Activated B cell treated with CpG ODN at 0.5 μM for 24 hours (primary cell): ENCODE measurements around the gene TMEM116. TPM values are rescaled to one million over a fixed set of nuclear protein-coding genes. Genes with fewer than 3 reads are reported as not detected.

Source experiments
- ATAC-seq: fragments of 200-7000 bp; cut with Tn5 transposase; one replicate; pipeline ENCODE4 v1.10.0; 2021; ENCODE audit warnings: low read depth, mild to moderate bottlenecking, moderate library complexity
- CTCF ChIA-PET: fragments of 350-600 bp; sonication (Branson Sonifier 250); formaldehyde crosslinking; loops from one replicate; lab custom pipeline; 2021; ENCODE audit warnings: antibody characterized with exemption; lab: Charles Lee
- POLR2A ChIA-PET: fragments of 350-600 bp; sonication (Branson Sonifier 250); formaldehyde crosslinking; loops from one replicate; lab custom pipeline; 2021; ENCODE audit warnings: antibody characterized with exemption; lab: Charles Lee
- DNase-seq: peaks from one replicate; pipeline ENCODE4 v3.0.0; 2022
- H3K27ac Mint-ChIP-seq: one replicate; pipeline ENCODE4 v1.8.0; 2020; ENCODE audit warnings: mixed read lengths
- H3K27me3 Mint-ChIP-seq: one replicate; pipeline ENCODE4 v1.8.0; 2021; ENCODE audit warnings: mixed read lengths
- H3K36me3 Mint-ChIP-seq: one replicate; pipeline ENCODE4 v1.8.0; 2021; ENCODE audit warnings: low read depth, mixed read lengths
- H3K4me1 Mint-ChIP-seq: one replicate; pipeline ENCODE4 v1.8.0; 2021; ENCODE audit warnings: mixed read lengths
- H3K4me3 Mint-ChIP-seq: one replicate; pipeline ENCODE4 v1.8.0; 2020; ENCODE audit warnings: mild to moderate bottlenecking, mixed read lengths
- H3K9me3 Mint-ChIP-seq: one replicate; pipeline ENCODE4 v1.8.0; 2020; ENCODE audit warnings: mixed read lengths
- CTCF ChIP-seq: fragments of 200-600 bp; IDR thresholded peaks from one replicate; pipeline ENCODE4 v1.8.0; 2022; ENCODE audit warnings: antibody characterized with exemption, mild to moderate bottlenecking
- intact Hi-C: fragments of 100-400 bp; cut with micrococcal nuclease; formaldehyde crosslinking; loops from one replicate; pipeline ENCODE4 v1.15.1; 2024
- total RNA-seq: library from RNA; stranded (reverse); gene quantifications from 2 replicates; pipeline ENCODE4 v1.2.3, GENCODE V29; 2022

Gene TMEM116
- total RNA-seq, 1 donor from 2014 or later, result 10.5 TPM

GRCh38 chr12:111907740-111908139, 105.2 kb downstream of the TMEM116 start:
- intact Hi-C loops, result no loop called here
- H3K27ac Mint-ChIP-seq, result no peak overlapping the region
- H3K27me3 Mint-ChIP-seq, result no peaks in the 10 kb centered on the region
- CTCF ChIA-PET, result no interaction called here
- H3K36me3 Mint-ChIP-seq, result peaks cover 18% of the 10 kb centered on the region
- no peak overlapping the region for H3K4me3 Mint-ChIP-seq
- peaks cover 9% of the 10 kb centered on the region for H3K9me3 Mint-ChIP-seq
- POLR2A ChIA-PET, result no interaction called here
- no peak for DNase-seq
- TF ChIP-seq CTCF, result no peak
- no peak for ATAC-seq
- H3K4me1 Mint-ChIP-seq, result no peaks in the 10 kb centered on the region

DNA sequence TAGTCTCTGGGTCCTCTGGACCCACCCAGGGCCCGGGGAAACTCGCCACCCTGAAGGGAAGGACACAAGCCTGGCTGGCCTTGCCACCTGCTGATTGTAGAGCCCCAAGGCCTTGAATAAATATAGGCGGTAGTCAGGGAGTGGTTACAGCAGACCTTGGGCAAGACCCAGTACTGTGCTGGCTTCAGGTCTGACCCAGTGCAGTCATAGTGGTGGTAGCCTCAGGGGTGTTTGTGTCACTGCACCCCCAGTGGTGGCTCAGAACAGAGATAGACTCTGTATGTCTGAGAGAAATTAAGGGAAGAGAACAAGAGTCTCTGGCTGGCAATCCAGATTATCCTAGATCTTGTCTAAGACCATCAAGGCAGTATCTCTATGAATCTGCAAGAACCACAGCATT, 107.5 kb downstream of the TMEM116 start:
- H3K27ac Mint-ChIP-seq, result no peak overlapping the region
- no peak for TF ChIP-seq CTCF
- no peak overlapping the region for H3K4me3 Mint-ChIP-seq
- no peak for DNase-seq
- intact Hi-C loops, result no loop called here
- ChIA-PET CTCF (no interaction called here), POLR2A (no interaction called here)
- peaks cover 9% of the 10 kb centered on the region for H3K9me3 Mint-ChIP-seq
- peaks cover 22% of the 10 kb centered on the region for H3K36me3 Mint-ChIP-seq
- no peaks in the 10 kb centered on the region for H3K4me1 Mint-ChIP-seq
- no peaks in the 10 kb centered on the region for H3K27me3 Mint-ChIP-seq
- no peak for ATAC-seq

GRCh38 chr12:111904446-111904975, 108.5 kb downstream of the TMEM116 start:
- intact Hi-C loops, result no loop called here
- Mint-ChIP-seq H3K27me3 (no peaks in the 10 kb centered on the region), H3K9me3 (peaks cover 9% of the 10 kb centered on the region), H3K36me3 (peaks cover 26% of the 10 kb centered on the region), H3K4me3 (no peak overlapping the region), H3K4me1 (no peaks in the 10 kb centered on the region), H3K27ac (no peak overlapping the region)
- ATAC-seq (no peak), DNase-seq (no peak)
- ChIA-PET CTCF (no interaction called here), POLR2A (interaction anchor here (0.6 kb wide), 1 partner anchor 171 kb away, joined by 3 read pairs; no protein-coding TSS in a partner anchor)
- TF ChIP-seq CTCF, result no peak

DNA sequence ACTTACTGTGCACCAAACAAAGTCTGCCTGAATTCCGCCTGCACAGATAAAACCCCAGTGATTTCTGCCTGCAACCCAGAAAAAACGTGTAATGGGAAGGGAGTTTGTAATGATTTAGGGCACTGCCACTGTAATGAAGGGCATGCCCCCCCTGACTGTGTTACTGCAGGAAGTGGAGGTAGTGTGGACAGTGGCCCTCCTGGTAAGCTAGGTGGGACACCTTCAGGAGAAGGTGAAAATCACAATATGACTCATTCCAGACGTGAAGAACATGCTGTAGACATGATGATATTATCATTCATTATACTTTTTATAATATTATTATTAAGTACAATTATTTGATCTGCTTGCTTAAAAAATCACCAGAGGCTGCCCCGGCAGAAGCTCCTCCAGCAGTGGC, 111.8 kb downstream of the TMEM116 start:
- no peak overlapping the region for H3K4me3 Mint-ChIP-seq
- ChIA-PET CTCF (no interaction called here), POLR2A (no interaction called here)
- H3K27ac Mint-ChIP-seq, result no peak overlapping the region
- H3K36me3 Mint-ChIP-seq, result peaks cover 41% of the 10 kb centered on the region
- TF ChIP-seq CTCF, result no peak
- no peaks in the 10 kb centered on the region for H3K4me1 Mint-ChIP-seq
- intact Hi-C loops, result no loop called here
- ATAC-seq (no peak), DNase-seq (no peak)
- no peaks in the 10 kb centered on the region for H3K27me3 Mint-ChIP-seq
- peaks cover 1% of the 10 kb centered on the region for H3K9me3 Mint-ChIP-seq

- H3K9me3 Mint-ChIP-seq, result no peaks in the 10 kb centered on the region
- ATAC-seq, result no peak
- H3K27me3 Mint-ChIP-seq, result no peaks in the 10 kb centered on the region
- H3K27ac Mint-ChIP-seq, result no peak overlapping the region
- CTCF ChIA-PET, result no interaction called here
- H3K4me1 Mint-ChIP-seq, result no peaks in the 10 kb centered on the region
- no peak for DNase-seq
- H3K36me3 Mint-ChIP-seq, result peaks cover 71% of the 10 kb centered on the region
- no peak overlapping the region for H3K4me3 Mint-ChIP-seq
- TF ChIP-seq CTCF, result no peak
- intact Hi-C loops, result no loop called here
- POLR2A ChIA-PET, result no interaction called here
Observed at GRCh38 chr12:111894556-111894955, 118.4 kb downstream of the TMEM116 start.
